Measurements from ENCODE around the gene DLX3. TPM values are rescaled to one million over a fixed set of nuclear protein-coding genes. Genes with fewer than 3 reads are reported as not detected.

The DLX3 gene
- total and polyA plus RNA-seq, 2 of the 8 experiments (the other 6 are each of a cell fraction or from before 2014, with no cell fraction given): 0.15 to 0.20 TPM

GRCh38 chr17:49972486-49973270, 22.3 kb downstream of the DLX3 start (continued):
- no peak for TF ChIP-seq CHD7 (IDR thresholded peaks at IDR 0.05; ENCODE audit: insufficient replicate concordance, low read length)
- TF ChIP-seq SP4 (IDR thresholded peaks at IDR 0.05; ENCODE audit: low read length): no peak
- no peak for TF ChIP-seq JUN (IDR thresholded peaks at IDR 0.05; ENCODE audit: low read depth, low read length)
- no peak for TF ChIP-seq RXRA (IDR thresholded peaks at IDR 0.05; ENCODE audit: insufficient read depth, low read depth, low read length)
- no peak for TF ChIP-seq MAFK (IDR thresholded peaks at IDR 0.05; ENCODE audit: low read depth, low read length)
- no peak for TF ChIP-seq ATF2 (IDR thresholded peaks at IDR 0.05; ENCODE audit: low read length)
- no peak for TF ChIP-seq E2F6 (IDR thresholded peaks at IDR 0.05)
- no peak for TF ChIP-seq SRF (IDR thresholded peaks at IDR 0.05; ENCODE audit: low read depth, low read length)
